OCI-LY3 (cell line): ENCODE measurements around the gene OR13D1.

Experiments used
- CTCF ChIP-seq: fragments of 200-600, 300-600 bp; sonication (generic); IDR thresholded peaks from 2 replicates; pipeline ENCODE4 v1.5.1; 2014; ENCODE audit warnings: antibody characterized with exemption, low read length, low read depth
- EZH2phosphoT487 ChIP-seq: fragments of 200-600 bp; shearing (Covaris generic); IDR thresholded peaks from 2 replicates; pipeline ENCODE4 v1.6.1; 2018; ENCODE audit warnings: antibody characterized with exemption, mixed run types, low read depth

- TF ChIP-seq EZH2phosphoT487 (no peak), CTCF (peak; percentile 69)
Observed at GRCh38 chr9:104682642-104683041, 11.7 kb upstream of the OR13D1 start.
